OCI-M2 (cell line): ENCODE results near the gene PNLIPRP2.

Experiments used
- DNase-seq: peaks from one replicate; lab custom pipeline; 2025; ENCODE audit not compliant: unreplicated experiment; lab: John Stamatoyannopoulos, UW

The PNLIPRP2 gene

GRCh38 chr10:116654816-116655215 is 34.1 kb downstream of the PNLIPRP2 start:
- DNase-seq = no peak

DNA sequence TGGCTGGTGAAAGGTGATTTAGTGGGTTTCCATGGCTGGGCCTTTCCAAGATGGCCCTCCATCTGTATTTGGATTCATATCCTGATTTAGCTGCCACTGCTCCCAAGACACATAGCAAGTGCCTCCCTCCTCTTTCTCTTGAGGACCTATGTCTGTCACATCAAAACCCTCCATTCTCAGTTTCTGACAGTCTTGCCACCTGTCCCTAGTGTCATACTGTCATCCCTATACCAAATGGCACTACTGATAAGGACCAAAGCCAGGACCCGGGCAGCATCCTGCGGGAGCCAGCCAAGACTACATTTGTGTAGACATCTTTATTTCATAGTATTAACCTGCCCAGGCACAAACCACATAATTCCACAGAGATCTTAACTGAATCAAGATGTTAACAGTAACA is 34.8 kb downstream of the PNLIPRP2 start:
- DNase-seq = no peak

- no peak for DNase-seq
These were observed 35.3 kb downstream of the PNLIPRP2 start for GRCh38 chr10:116656044-116656443.

DNA sequence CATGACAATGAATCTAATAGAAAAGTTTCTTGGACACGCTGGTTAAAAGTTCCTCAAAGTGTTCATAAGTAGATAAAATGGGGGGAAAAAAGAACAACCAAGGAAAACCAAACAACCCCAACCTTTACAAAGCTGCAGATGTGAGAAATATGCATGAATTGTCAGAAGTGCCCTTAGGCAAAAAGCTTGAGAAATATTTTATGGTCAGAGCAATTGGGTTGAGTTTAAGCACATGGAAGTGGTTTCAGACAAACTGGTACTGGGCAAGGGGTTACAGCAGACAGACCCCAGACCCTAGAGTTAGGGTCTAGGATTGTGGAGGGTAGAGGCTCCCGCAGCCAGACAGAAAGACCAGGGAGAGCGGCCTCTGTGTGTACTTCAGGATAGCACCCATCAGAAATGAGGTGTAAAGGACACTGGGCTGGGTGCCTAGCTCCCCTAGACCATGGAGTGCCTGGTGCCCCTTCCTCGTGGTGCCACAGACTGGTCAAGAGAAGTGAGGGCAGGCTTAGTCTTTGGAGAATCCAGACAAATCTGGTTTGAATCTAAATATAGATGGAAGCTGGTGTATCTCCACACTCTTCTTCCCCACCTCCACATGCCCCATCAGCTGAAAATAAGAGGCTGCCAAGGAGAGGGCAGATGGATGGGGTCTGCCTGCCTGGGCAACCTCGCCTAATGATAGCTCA is 37.3 kb downstream of the PNLIPRP2 start:
- DNase-seq = no peak

- no peak for DNase-seq
These were observed 38.4 kb downstream of the PNLIPRP2 start for GRCh38 chr10:116659049-116659670.

- DNase-seq = no peak
These were observed 40.1 kb downstream of the PNLIPRP2 start for GRCh38 chr10:116660860-116661259.

- DNase-seq = no peak
These were observed 42.6 kb downstream of the PNLIPRP2 start for GRCh38 chr10:116663342-116663741.

- DNase-seq = no peak
These were observed 43.9 kb downstream of the PNLIPRP2 start for GRCh38 chr10:116664631-116665030.

DNA sequence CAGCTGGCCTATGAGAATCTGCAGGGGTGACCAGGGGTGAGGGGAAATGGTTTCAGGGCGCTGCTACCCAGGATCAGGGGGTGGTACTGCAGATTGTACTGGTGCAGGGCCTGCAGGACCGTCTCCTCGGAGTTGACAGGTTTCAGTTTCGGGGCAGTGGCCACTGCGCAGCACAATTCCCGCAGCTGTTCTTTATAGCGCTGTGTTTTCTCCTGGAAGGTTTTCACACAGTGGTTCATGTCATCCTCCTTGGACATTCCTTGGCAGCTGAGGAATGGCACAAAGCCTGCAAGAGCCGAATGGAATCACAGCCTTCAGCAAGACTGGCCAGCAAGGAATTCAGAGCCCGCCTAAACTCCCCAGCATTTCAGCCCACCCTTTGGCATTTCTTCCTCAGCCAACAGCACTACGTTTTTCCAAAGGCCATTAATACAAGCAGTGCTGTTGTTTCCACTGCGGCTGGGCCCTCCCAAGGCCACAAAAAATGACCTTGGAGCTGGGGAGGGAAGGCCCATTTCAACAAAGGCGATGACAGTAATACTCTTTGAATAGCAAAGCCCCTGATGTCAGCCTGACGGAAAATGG is 44.9 kb downstream of the PNLIPRP2 start:
- no peak for DNase-seq

DNA sequence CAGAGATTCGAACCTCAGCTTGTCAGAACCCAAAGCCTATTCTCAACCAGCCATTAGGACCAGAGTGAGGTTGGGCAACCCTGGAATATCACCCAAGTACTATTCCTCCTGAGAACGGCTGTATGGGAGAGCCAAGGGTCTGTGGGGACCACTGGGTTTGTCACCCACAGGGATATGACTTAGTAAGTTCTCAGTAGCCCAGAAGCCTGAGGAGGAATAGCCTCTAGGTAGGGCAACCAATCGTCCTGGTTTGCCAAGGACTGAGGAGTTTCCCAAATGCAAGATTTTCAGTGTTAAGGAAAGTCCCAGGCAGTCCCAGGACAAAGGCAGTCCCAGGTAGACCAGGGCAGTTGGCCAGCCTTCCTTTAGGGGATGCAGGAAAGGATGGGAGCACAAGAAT is 46.7 kb downstream of the PNLIPRP2 start:
- DNase-seq = no peak

DNA sequence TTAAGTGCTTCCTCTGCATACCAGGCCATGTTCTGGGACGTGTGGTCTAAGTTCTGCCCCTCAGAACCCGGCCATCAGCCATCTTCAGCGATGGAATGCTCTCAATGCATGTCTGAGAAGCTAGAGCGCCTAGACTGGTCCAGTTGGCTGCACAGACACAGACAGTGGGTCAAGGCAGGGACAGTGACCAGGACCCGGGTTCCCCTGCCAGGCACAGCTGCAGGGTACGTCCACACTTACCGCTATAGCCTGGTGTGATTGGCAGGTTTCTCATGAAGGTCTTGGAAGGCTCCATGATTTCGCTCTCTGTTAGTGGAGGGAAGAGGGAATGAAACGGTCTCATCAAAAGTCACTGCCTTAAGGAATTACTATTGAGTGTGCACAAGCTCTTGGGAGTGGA is 47.3 kb downstream of the PNLIPRP2 start:
- no peak for DNase-seq

GRCh38 chr10:116668446-116668845 is 47.7 kb downstream of the PNLIPRP2 start:
- no peak for DNase-seq

DNA sequence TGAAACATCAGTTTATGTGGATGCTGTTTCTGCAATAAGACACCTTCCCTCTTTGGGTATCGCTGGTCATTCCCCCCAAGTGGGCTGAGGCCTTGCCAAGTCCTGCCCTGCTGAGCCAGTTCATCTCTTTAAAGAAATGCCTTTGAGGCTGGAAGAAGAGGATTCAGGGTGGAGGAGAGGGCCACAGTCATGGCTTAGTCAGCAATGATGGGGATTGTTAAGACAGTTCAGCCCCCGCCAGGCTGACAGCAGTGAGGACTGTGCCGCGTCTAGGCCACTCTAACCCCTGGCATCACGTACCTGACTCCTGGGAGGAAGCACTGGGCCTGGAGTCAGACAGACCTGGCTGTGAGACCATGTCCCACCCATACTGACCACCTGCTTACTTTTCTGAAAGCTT is 48.3 kb downstream of the PNLIPRP2 start:
- no peak for DNase-seq

DNA sequence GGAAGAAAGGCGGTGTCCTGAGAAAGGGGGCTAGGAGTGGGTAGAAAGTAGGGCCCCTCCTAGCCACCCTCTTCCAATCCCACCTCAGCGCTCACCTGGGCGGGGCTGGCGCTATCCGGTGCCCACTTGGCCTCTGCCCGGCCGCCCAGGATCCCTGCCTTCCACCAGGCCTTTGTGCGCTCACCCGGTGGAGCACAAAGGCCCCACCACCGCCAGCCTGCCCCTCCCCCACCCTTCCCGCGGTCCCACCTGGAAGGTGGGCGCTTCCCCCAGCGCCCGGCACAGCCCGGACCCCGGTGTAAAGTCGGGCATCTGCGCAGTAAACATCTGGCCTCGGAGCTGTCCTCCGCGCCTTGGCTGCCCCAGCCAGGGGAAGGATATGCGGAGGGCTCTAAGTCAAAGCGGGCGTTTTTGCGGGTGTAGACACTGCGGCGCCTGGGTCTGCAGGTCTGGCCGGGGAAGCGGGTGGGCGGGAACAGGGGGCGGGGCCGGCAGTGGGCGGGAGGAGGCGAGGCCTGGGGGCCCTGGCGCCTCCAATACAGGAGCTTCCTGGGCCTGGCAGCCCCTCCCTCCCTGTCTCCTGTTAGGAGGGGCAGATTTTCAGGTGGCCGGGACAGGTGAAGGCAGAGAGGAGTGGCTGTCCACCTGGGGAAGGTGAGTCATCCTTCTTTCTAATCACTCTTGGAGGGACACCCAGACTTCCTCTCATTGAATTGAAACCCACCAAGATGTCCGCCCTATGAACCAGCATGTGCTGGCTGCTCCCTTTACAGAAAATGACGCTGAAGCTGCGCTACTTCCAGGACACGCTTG is 49.3 kb downstream of the PNLIPRP2 start:
- DNase-seq = no peak

DNA sequence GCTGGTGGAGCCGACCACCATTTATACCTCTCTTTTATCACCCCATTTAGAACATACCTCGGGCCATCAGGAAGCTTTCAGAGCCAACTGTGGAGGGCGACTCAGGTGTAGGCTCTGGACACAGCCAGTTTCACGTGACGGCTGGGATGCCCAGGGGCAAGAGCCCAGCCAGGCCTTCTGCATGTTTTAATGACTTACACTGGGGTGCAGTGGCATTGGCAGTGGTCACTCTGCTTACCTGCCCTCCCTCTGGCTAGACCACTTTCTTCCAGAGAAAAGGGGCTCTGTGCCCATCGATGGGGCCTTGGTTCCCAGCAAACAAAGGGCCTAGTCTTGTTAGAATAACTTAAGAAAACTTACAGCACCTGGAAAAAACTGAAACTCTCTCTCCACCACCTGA is 50.0 kb downstream of the PNLIPRP2 start:
- DNase-seq = no peak

- no peak for DNase-seq
These were observed 50.6 kb downstream of the PNLIPRP2 start for GRCh38 chr10:116671274-116671926.

GRCh38 chr10:116672891-116673290 is 52.1 kb downstream of the PNLIPRP2 start:
- no peak for DNase-seq

DNA sequence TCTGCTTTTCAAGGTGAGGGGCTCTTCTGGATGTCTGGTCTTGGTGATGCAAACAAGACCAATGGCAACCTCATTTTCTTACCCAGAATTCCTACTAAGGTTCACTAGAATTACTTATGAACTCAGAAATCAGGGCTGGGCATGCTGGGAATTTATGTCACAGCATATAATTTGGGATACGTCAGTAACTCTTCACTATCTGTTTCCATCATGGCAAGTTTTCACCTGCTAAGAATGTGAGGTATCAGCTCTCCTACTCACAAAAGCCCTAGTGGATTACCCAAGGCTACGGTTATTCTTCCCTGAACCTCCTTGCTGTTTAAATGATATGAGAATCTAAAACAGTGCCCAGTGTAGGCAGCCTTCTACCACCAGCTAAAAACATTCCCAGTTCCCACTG is 53.1 kb downstream of the PNLIPRP2 start:
- no peak for DNase-seq

DNA sequence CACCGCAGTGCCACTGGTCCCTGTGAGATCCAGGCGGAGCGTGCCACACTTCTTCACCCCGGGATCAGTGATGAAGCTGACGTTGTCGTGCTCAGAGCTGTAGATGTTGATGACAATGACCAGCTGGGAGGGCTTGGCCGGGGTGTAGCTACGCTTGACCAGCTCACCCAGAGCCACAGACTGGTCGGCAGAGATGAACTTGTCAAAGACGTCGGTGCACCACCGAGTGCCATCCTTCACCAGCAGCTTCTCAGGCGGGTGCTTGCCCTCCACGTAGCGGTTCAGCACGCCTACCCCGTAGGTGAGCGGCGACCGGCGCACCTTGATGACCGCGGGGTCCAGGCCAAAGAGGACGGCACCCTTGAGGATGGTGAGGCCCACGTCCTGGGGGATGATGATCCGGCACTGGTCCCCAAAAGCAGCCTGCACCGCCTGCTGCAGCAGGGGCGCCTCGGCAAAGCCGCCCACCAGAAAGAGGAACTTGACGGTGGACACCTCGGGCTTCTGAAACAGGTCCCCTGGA is 54.2 kb downstream of the PNLIPRP2 start:
- DNase-seq = no peak

DNA sequence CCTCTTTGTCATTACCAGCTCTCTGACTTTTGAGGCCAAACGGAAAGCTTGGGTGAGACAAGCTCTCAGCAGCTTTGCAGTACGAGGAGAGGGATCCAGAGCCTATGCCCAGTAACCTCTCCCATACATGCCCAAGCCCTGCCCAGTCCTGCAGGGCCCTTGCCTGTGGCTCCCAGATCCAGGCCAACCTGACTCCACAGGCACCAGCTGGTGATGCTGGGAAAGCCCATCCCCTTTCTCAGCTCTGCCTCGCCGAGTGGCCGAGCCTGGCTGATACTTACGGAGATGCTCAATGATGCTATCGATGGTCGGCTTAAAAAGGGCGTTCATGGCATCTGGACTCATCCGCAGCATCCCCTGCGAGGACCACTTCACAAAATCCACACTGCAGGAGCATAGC is 55.4 kb downstream of the PNLIPRP2 start:
- DNase-seq = no peak

- no peak for DNase-seq
These were observed 55.9 kb downstream of the PNLIPRP2 start for GRCh38 chr10:116676633-116677032.
